Vagina (tissue), 2 donors: ENCODE measurements around the gene EDN1. TPM values are rescaled to one million over a fixed set of nuclear protein-coding genes. Genes with fewer than 3 reads are reported as not detected.
A peak's percentile ranks its signal among the peaks of the same experiment; 100 is the strongest.
"Not testable (repeated sequence)": the region's sequence is repeated elsewhere in the genome, so short reads cannot be mapped to it uniquely, and the experiment has no call there.

Experiments used
- DNase-seq, 2 donors: peaks; one replicate each; pipeline ENCODE4 v3.0.0-alpha.2; 2017; ENCODE audit errors: extremely low spot score in 2 of 2
- H3K27ac ChIP-seq: fragments of 200-600 bp; sonication (generic); one replicate; pipeline ENCODE4 v1.5.1; 2019
- H3K27me3 ChIP-seq: fragments of 200-600 bp; sonication (generic); one replicate; pipeline ENCODE4 v1.5.1; 2019
- H3K36me3 ChIP-seq, 2 donors: fragments of 200-600 bp; sonication (generic); one replicate each; pipeline ENCODE4 v1.5.1; 2017 to 2019
- H3K4me1 ChIP-seq: fragments of 200-600 bp; sonication (generic); one replicate; pipeline ENCODE4 v1.5.1; 2019
- H3K4me3 ChIP-seq, 2 donors: fragments of 200-600 bp; sonication (generic); 1 replicate in 1 of 2; 2 replicates in 1 of 2; pipeline ENCODE4 v1.5.1; 2016 to 2019
- H3K9me3 ChIP-seq: fragments of 200-600 bp; sonication (generic); one replicate; pipeline ENCODE4 v1.5.1; 2019
- CTCF ChIP-seq, 3 experiments: fragments of 450-650 bp in 2 of 3; fragments of 200-600 bp in 1 of 3; sonication (generic) in 1 of 3; IDR thresholded peaks; one replicate each; pipeline ENCODE4 v1.5.1; 2017 to 2019; ENCODE audit warnings: antibody characterized with exemption in 3 of 3, mild to moderate bottlenecking in 2 of 3, moderate library complexity in 2 of 3
- POLR2A ChIP-seq, 2 donors: fragments of 450-650 bp; IDR thresholded peaks; one replicate each; pipeline ENCODE4 v1.6.1; 2017; ENCODE audit warnings: antibody characterized with exemption in 2 of 2, mild to moderate bottlenecking in 2 of 2, moderate library complexity in 2 of 2
- POLR2AphosphoS5 ChIP-seq, 2 donors: sonication (generic); formaldehyde crosslinking; IDR thresholded peaks; one replicate each; pipeline ENCODE4 v1.9.0; 2017; ENCODE audit warnings: antibody characterized with exemption in 2 of 2, mild to moderate bottlenecking in 2 of 2, low read depth in 1 of 2; ENCODE audit not compliant: insufficient read depth in 1 of 2
- intact Hi-C: fragments of 100-400 bp; cut with DNase I; formaldehyde crosslinking; loops from one replicate; pipeline ENCODE4 v1.15.1; 2023
- total RNA-seq: library from RNA; depleted of rRNA; stranded (reverse); fragments of >200 nt; gene quantifications from one replicate; pipeline ENCODE4 v1.2.3, GENCODE V29; 2016

Gene EDN1
- total RNA-seq, 1 donor from 2014 or later = 7.1 TPM

GRCh38 chr6:12328701-12329100 lies 38.5 kb downstream of the EDN1 start:
- no peak overlapping the region for H3K27ac ChIP-seq
- H3K4me1 ChIP-seq = peaks cover 5% of the 10 kb centered on the region
- no peak overlapping the region for H3K4me3 ChIP-seq
- no peak for DNase-seq
- peak in 1 of 2 donors; percentile 26 for TF ChIP-seq POLR2AphosphoS5 (IDR thresholded peaks at IDR 0.05; ENCODE audit: insufficient read depth in 1 of 2, low read depth in 1 of 2)
- TF ChIP-seq POLR2A (IDR thresholded peaks at IDR 0.05) = no peak
- no peaks in the 10 kb centered on the region for H3K9me3 ChIP-seq
- H3K36me3 ChIP-seq = no peaks in the 10 kb centered on the region
- intact Hi-C loops = no loop called here
- H3K27me3 ChIP-seq = no peaks in the 10 kb centered on the region

DNA sequence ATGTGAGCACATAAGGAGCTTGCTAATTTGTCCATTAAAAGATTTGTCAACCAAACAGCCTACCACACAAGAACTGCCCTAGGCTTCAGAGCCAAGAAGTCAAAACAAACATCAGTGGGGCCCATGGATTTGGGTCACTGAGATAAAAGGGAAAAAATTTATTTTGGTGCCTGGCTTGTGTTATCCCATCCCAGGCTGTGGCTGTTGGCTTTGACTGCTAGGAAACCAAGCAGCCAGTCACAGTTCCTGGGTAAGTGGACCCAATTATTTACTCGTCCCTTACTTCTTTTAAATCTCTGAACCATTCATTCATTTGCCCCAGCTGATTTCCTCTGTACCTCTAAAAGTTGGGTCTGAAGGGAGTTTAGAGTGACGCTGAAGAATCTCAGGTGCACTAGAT lies 41.3 kb downstream of the EDN1 start:
- no peak overlapping the region for H3K4me3 ChIP-seq
- H3K4me1 ChIP-seq = peaks cover 5% of the 10 kb centered on the region
- no peaks in the 10 kb centered on the region for H3K36me3 ChIP-seq
- H3K27me3 ChIP-seq = no peaks in the 10 kb centered on the region
- no peaks in the 10 kb centered on the region for H3K9me3 ChIP-seq
- TF ChIP-seq CTCF (IDR thresholded peaks at IDR 0.05) = no peak
- no peak for TF ChIP-seq POLR2A (IDR thresholded peaks at IDR 0.05)
- TF ChIP-seq POLR2AphosphoS5 (IDR thresholded peaks at IDR 0.05; ENCODE audit: insufficient read depth in 1 of 2, low read depth in 1 of 2) = no peak
- DNase-seq = peak in 1 of 2 donors; percentile 16
- intact Hi-C loops = no loop called here
- H3K27ac ChIP-seq = no peak overlapping the region

GRCh38 chr6:12331951-12332749 lies 42.0 kb downstream of the EDN1 start:
- Histone ChIP-seq H3K4me3 (no peak overlapping the region), H3K27me3 (no peaks in the 10 kb centered on the region), H3K9me3 (no peaks in the 10 kb centered on the region), H3K36me3 (no peaks in the 10 kb centered on the region), H3K4me1 (peaks cover 5% of the 10 kb centered on the region), H3K27ac (no peak overlapping the region)
- DNase-seq = peak in 1 of 2 donors; percentile 43
- TF ChIP-seq POLR2AphosphoS5 (IDR thresholded peaks at IDR 0.05; ENCODE audit: insufficient read depth in 1 of 2, low read depth in 1 of 2) = no peak
- no peak for TF ChIP-seq CTCF (IDR thresholded peaks at IDR 0.05)
- no peak for TF ChIP-seq POLR2A (IDR thresholded peaks at IDR 0.05)
- intact Hi-C loops = no loop called here

GRCh38 chr6:12332750-12333079 lies 42.6 kb downstream of the EDN1 start:
- intact Hi-C loops, H3K4me1 ChIP-seq, H3K9me3 ChIP-seq, H3K27me3 ChIP-seq, H3K27ac ChIP-seq, H3K36me3 ChIP-seq, DNase-seq, H3K4me3 ChIP-seq: not testable (repeated sequence)

DNA sequence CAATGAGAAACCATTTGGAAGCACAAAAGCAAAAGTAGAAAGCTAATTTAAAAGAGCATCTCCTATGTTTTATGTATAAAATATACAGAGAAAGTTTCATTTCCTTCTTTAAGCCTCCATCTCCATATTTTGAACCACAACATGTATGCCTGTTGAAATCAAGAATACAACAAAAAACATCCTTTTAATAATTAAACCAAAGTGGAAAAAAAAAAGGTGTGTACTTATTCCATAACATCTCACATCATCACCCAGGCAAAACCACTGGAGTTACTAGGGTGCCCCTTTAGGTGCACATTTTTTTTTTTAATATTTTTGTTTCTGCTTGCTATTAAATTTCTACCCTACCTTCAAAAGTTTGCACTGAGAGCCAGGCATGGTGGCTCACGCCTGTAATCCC lies 43.0 kb downstream of the EDN1 start:
- no peak for TF ChIP-seq CTCF (IDR thresholded peaks at IDR 0.05)
- TF ChIP-seq POLR2A (IDR thresholded peaks at IDR 0.05) = no peak
- no peak for TF ChIP-seq POLR2AphosphoS5 (IDR thresholded peaks at IDR 0.05; ENCODE audit: insufficient read depth in 1 of 2, low read depth in 1 of 2)
- peaks cover 5% of the 10 kb centered on the region for H3K4me1 ChIP-seq
- no peak for DNase-seq

DNA sequence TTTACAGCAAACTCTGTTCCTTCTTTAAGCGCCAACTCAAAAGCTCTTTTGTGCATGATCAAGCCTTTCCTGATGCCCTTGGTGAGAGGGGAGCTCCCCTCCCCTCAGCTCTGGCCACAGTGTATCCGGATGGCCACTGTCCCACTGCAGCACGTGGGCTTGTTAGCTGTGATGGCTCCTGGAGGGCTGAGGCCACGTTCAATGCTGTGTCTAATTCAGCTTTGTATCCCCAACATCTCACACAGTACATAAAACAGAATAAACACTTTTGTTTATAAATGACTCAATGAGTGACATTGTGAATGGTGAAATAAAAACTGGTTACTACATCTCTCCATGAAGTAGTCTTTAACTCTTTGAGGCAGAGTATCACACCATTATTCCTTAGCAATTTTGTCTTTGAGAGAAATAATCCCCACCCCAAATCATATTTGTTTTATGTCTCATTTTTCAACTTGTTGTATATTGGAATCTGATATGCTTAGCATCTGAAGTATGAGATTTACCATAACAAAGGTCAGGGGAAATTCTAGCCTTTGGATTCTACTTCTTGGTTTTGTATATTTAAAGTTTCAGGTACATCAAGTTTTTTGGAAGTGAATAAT lies 44.5 kb downstream of the EDN1 start:
- intact Hi-C loops = no loop called here
- Histone ChIP-seq H3K4me1 (no peaks in the 10 kb centered on the region), H3K36me3 (no peaks in the 10 kb centered on the region), H3K4me3 (no peak overlapping the region), H3K9me3 (no peaks in the 10 kb centered on the region), H3K27ac (no peak overlapping the region), H3K27me3 (no peaks in the 10 kb centered on the region)
- TF ChIP-seq POLR2AphosphoS5 (IDR thresholded peaks at IDR 0.05; ENCODE audit: insufficient read depth in 1 of 2, low read depth in 1 of 2) (no peak), CTCF (IDR thresholded peaks at IDR 0.05) (no peak), POLR2A (IDR thresholded peaks at IDR 0.05) (no peak)
- DNase-seq = peak in 1 of 2 donors; percentile 7

More for the DNA sequence above, 43.0 kb downstream of the EDN1 start:
- Histone ChIP-seq H3K27ac (no peak overlapping the region), H3K4me3 (no peak overlapping the region), H3K27me3 (no peaks in the 10 kb centered on the region), H3K36me3 (no peaks in the 10 kb centered on the region), H3K9me3 (no peaks in the 10 kb centered on the region)
- intact Hi-C loops = no loop called here
